SK-N-SH treated with all-trans-retinoic acid at 6 μM for 48 hours (cell line): Measurements from ENCODE around the gene EIF5A.

Experiments
- ATAC-seq: fragments of 200-7000 bp; cut with Tn5 transposase; 3 replicates; pipeline ENCODE4 v1.9.1; 2020; ENCODE audit warnings: mild to moderate bottlenecking, moderate library complexity
- ARNTL ChIP-seq: fragments of 450-650 bp; formaldehyde crosslinking; IDR thresholded peaks from 2 replicates; pipeline ENCODE4 v1.5.0; 2020; ENCODE audit warnings: low read depth, mild to moderate bottlenecking, moderate library complexity, borderline replicate concordance
- BACH2 ChIP-seq: fragments of 250-450 bp; sonication (Bioruptor Pico); IDR thresholded peaks from 2 replicates; pipeline ENCODE4 v1.9.0; 2021; ENCODE audit warnings: mild to moderate bottlenecking, borderline replicate concordance
- CREB5 ChIP-seq: fragments of 250-450 bp; sonication (Bioruptor Pico); IDR thresholded peaks from 2 replicates; pipeline ENCODE4 v1.5.1; 2020; ENCODE audit warnings: low read depth, mild to moderate bottlenecking, moderate library complexity
- CSRNP3 ChIP-seq: fragments of 250-450 bp; sonication (Bioruptor Pico); IDR thresholded peaks from 2 replicates; pipeline ENCODE4 v1.5.1; 2021; ENCODE audit warnings: mild to moderate bottlenecking, moderate library complexity
- ESRRG ChIP-seq: fragments of 250-450 bp; sonication (Bioruptor Pico); IDR thresholded peaks from 2 replicates; pipeline ENCODE4 v1.6.1; 2021; ENCODE audit warnings: mild to moderate bottlenecking
- GLIS3 ChIP-seq: fragments of 250-450 bp; sonication (Bioruptor Pico); IDR thresholded peaks from 2 replicates; pipeline ENCODE4 v1.5.0; 2020; ENCODE audit warnings: mild to moderate bottlenecking, moderate library complexity
- ISL1 ChIP-seq: fragments of 250-450 bp; sonication (Bioruptor Pico); IDR thresholded peaks from 2 replicates; pipeline ENCODE4 v2.1.2; 2022; ENCODE audit warnings: mild to moderate bottlenecking, moderate library complexity
- OSR1 ChIP-seq: fragments of 250-450 bp; sonication (Bioruptor Pico); IDR thresholded peaks from 2 replicates; pipeline ENCODE4 v1.8.0; 2022; ENCODE audit warnings: moderate library complexity, mild to moderate bottlenecking, inconsistent platforms
- PATZ1 ChIP-seq: fragments of 250-450 bp; sonication (Bioruptor Pico); IDR thresholded peaks from 2 replicates; pipeline ENCODE4 v1.8.0; 2020; ENCODE audit warnings: mild to moderate bottlenecking, moderate library complexity, borderline replicate concordance
- POU6F1 ChIP-seq: fragments of 250-450 bp; sonication (Bioruptor Pico); IDR thresholded peaks from 2 replicates; pipeline ENCODE4 v1.8.0; 2021; ENCODE audit warnings: low read depth, mild to moderate bottlenecking, moderate library complexity, borderline replicate concordance
- RARB ChIP-seq: fragments of 250-450 bp; sonication (Bioruptor Pico); IDR thresholded peaks from 2 replicates; pipeline ENCODE4 v1.8.0; 2021; ENCODE audit warnings: mild to moderate bottlenecking, moderate library complexity
- SNAI2 ChIP-seq: fragments of 250-450 bp; sonication (Bioruptor Pico); IDR thresholded peaks from 2 replicates; pipeline ENCODE4 v1.5.0; 2020; ENCODE audit warnings: mild to moderate bottlenecking, moderate library complexity
- TOX ChIP-seq: fragments of 250-450 bp; sonication (Bioruptor Pico); IDR thresholded peaks from 2 replicates; pipeline ENCODE4 v1.8.0; 2021; ENCODE audit warnings: mild to moderate bottlenecking, moderate library complexity, borderline replicate concordance
- TSHZ2 ChIP-seq: fragments of 250-450 bp; sonication (Bioruptor Pico); IDR thresholded peaks from 2 replicates; pipeline ENCODE4 v1.5.0; 2020; ENCODE audit warnings: mild to moderate bottlenecking, moderate library complexity
- ZFP3 ChIP-seq: fragments of 250-450 bp; sonication (Bioruptor Pico); IDR thresholded peaks from 2 replicates; pipeline ENCODE4 v1.5.0; 2020; ENCODE audit warnings: mild to moderate bottlenecking, moderate library complexity
- ZFP30 ChIP-seq: fragments of 450-650 bp; formaldehyde crosslinking; IDR thresholded peaks from 2 replicates; pipeline ENCODE4 v1.5.0; 2022; ENCODE audit warnings: mild to moderate bottlenecking, moderate library complexity
- ZNF565 ChIP-seq: fragments of 450-650 bp; formaldehyde crosslinking; conservative IDR thresholded peaks from 2 replicates; pipeline ENCODE4 v1.5.0; 2020; ENCODE audit warnings: low read depth, mild to moderate bottlenecking, moderate library complexity
- ZNF70 ChIP-seq: fragments of 450-650 bp; formaldehyde crosslinking; IDR thresholded peaks from 2 replicates; pipeline ENCODE4 v1.5.0; 2020; ENCODE audit warnings: mild to moderate bottlenecking, moderate library complexity
- ZNF8 ChIP-seq: fragments of 450-650 bp; formaldehyde crosslinking; IDR thresholded peaks from 2 replicates; pipeline ENCODE4 v1.5.0; 2020; ENCODE audit warnings: mild to moderate bottlenecking, moderate library complexity

Gene EIF5A

GRCh38 chr17:7309628-7310027 is 2.2 kb downstream of the EIF5A start:
- no peak for ATAC-seq

GRCh38 chr17:7311110-7311705 is 3.8 kb downstream of the EIF5A start:
- no peak for ATAC-seq
- TF ChIP-seq BACH2 (CRISPR knock-in tag) (no peak), SNAI2 (CRISPR knock-in tag) (no peak)

More at GRCh38 chr17:7309628-7310027, 2.2 kb downstream of the EIF5A start:
- TF ChIP-seq ESRRG (CRISPR knock-in tag) (no peak), CREB5 (CRISPR knock-in tag) (no peak), ISL1 (no peak), ARNTL (no peak), ZNF70 (no peak), SNAI2 (CRISPR knock-in tag) (no peak), CSRNP3 (CRISPR knock-in tag) (no peak), TSHZ2 (CRISPR knock-in tag) (no peak), TOX (CRISPR knock-in tag) (no peak), ZFP3 (CRISPR knock-in tag) (no peak), PATZ1 (CRISPR knock-in tag) (no peak), ZFP30 (CRISPR knock-in tag) (no peak)

GRCh38 chr17:7312432-7313087 is 5.1 kb downstream of the EIF5A start:
- no peak for TF ChIP-seq TOX (CRISPR knock-in tag)
- no peak for TF ChIP-seq ARNTL
- no peak for TF ChIP-seq OSR1 (CRISPR knock-in tag)
- no peak for TF ChIP-seq ZNF8 (CRISPR knock-in tag)
- TF ChIP-seq ZFP30 (CRISPR knock-in tag): no peak
- no peak for TF ChIP-seq ZNF70
- TF ChIP-seq BACH2 (CRISPR knock-in tag): no peak
- TF ChIP-seq SNAI2 (CRISPR knock-in tag): no peak
- no peak for TF ChIP-seq TSHZ2 (CRISPR knock-in tag)
- no peak for TF ChIP-seq ZNF565 (CRISPR knock-in tag)
- no peak for TF ChIP-seq GLIS3
- no peak for TF ChIP-seq PATZ1 (CRISPR knock-in tag)
- no peak for TF ChIP-seq ZFP3 (CRISPR knock-in tag)
- TF ChIP-seq ISL1: no peak
- no peak for TF ChIP-seq CSRNP3 (CRISPR knock-in tag)
- TF ChIP-seq POU6F1 (CRISPR knock-in tag): no peak
- no peak for TF ChIP-seq RARB (CRISPR knock-in tag)
- ATAC-seq: no peak
